Measurements from ENCODE around the gene BCDIN3D. TPM values are rescaled to one million over a fixed set of nuclear protein-coding genes. Genes with fewer than 3 reads are reported as not detected.

Gene BCDIN3D
- total and polyA plus RNA-seq, 2 donors: 4.4 to 5.8 TPM

DNA sequence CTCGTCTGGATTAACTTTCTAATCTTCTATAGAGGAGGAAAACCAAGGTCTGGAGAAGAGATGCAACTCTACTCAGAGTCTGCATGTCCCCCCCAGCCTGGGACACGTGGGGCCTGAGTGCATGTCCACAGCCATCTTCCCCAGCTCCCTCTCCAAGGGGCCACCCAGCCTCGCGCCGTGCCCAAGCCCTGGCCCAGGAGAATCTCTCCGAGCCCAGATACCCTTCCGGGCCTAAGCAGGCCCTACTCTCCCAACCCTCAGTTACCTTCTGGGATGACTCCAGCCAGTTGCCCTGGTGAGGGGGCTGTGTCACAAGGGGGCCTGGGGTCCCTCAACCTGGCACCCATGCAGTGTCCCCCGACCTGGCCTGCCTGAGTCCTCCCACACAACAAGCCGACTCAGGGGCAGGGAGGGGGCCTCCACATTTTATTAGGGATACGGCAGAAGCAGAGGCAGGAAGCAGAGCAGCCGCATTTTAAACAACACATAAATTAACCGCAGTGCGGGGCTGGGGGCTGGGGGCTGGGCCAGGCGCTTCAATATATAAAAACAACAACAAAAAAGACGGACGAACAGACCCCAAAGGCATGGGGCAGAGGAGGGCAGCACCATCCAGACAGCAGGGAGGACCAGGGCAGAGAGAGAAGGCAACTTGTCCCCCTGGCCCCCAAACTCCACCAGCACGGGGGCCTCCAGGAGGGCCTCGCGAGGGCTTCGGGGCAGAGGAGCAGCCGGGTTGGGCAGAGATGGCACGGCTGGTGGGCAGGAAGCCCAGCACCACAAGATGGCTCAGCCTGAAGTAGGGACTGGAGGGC, 52.0 kb downstream of the BCDIN3D start:
- H3K27ac ChIP-seq (ENCODE audit: low read depth): no peak overlapping the region
- H3K36me3 ChIP-seq (ENCODE audit: insufficient read depth): peaks cover 6% of the 10 kb centered on the region
- H3K4me3 ChIP-seq (ENCODE audit: low read depth, low read length): no peak overlapping the region
- no peak for DNase-seq (ENCODE audit: extremely low spot score)
- WGBS: 68% methylated on average over 22 of the region's 22 CpGs
- H3K4me1 ChIP-seq (ENCODE audit: insufficient read depth): no peaks in the 10 kb centered on the region

DNA sequence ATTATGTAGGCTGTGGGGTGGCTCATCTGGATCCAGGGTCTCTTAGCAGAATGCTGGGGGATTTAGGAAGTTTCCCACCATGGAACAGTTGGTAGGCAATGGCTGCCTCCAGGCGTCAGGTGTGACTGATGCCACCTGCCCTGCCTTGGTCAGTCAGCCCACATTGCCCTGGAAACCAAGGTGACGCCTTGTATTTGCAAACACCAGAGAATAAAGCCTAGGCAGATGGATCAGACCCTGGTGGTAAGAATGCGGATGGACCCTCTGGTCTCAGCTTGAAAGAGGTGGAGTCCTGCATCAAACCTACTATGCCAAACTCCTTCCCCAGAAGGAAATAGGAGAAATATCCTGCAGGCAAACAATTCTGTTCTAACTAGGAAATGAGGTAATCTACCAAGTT, 52.9 kb downstream of the BCDIN3D start:
- no peak for DNase-seq (ENCODE audit: extremely low spot score)
- 76% methylated on average over 3 of the region's 3 CpGs for WGBS
- Histone ChIP-seq H3K36me3 (ENCODE audit: insufficient read depth) (peaks cover 6% of the 10 kb centered on the region), H3K4me1 (ENCODE audit: insufficient read depth) (no peaks in the 10 kb centered on the region), H3K27ac (ENCODE audit: low read depth) (no peak overlapping the region), H3K4me3 (ENCODE audit: low read depth, low read length) (no peak overlapping the region)

DNA sequence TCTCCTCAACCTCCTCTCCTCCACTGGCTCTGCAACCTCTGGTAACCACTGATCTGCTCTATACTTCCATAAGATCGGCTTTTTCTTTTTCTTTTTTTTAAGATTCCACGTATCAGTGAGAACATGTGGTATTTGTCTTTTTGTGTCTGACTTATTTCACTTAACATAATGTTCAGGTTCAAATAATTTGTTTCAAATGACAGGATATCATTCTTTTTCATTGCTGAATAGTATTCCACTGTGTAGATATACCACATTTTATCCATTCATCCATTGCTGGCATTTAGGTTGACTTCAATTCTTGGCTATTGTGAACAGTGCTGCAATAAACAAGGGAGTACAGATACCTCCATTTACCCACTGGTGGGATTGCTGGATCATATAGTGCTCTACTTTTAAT, 55.2 kb downstream of the BCDIN3D start:
- no peaks in the 10 kb centered on the region for H3K4me1 ChIP-seq (ENCODE audit: insufficient read depth)
- no peak overlapping the region for H3K4me3 ChIP-seq (ENCODE audit: low read depth, low read length)
- no peak overlapping the region for H3K27ac ChIP-seq (ENCODE audit: low read depth)
- DNase-seq (ENCODE audit: extremely low spot score): no peak
- peaks cover 6% of the 10 kb centered on the region for H3K36me3 ChIP-seq (ENCODE audit: insufficient read depth)
- WGBS: 96% methylated on average over 2 of the region's 2 CpGs

Other genes with a start within 250 kb of the BCDIN3D start
- 0.16 TPM for gene FAM186B, start 237.5 kb downstream of the BCDIN3D start, total RNA-seq
- gene FAM186B, start 237.5 kb downstream of the BCDIN3D start, polyA plus RNA-seq: 0.25 TPM
- gene PRPF40B, start 219.5 kb downstream of the BCDIN3D start, total RNA-seq: 12.2 TPM
- 24.8 TPM for gene PRPF40B, start 219.5 kb downstream of the BCDIN3D start, polyA plus RNA-seq
- gene FMNL3, start 135.7 kb downstream of the BCDIN3D start, total RNA-seq: 28.9 TPM
- gene FMNL3, start 135.7 kb downstream of the BCDIN3D start, polyA plus RNA-seq: 8.1 TPM
- gene TMBIM6, start 101.5 kb downstream of the BCDIN3D start, total RNA-seq: 395 TPM
- gene TMBIM6, start 101.5 kb downstream of the BCDIN3D start, polyA plus RNA-seq: 305 TPM
- 13.3 TPM for gene NCKAP5L, start 14.7 kb downstream of the BCDIN3D start, total RNA-seq
- gene NCKAP5L, start 14.7 kb downstream of the BCDIN3D start, polyA plus RNA-seq: 14.1 TPM
- 7.4 TPM for gene FAIM2, start 60.8 kb upstream of the BCDIN3D start, total RNA-seq
- 9.1 TPM for gene FAIM2, start 60.8 kb upstream of the BCDIN3D start, polyA plus RNA-seq
- not detected for gene AQP2, start 107.6 kb upstream of the BCDIN3D start, total RNA-seq
- 0.04 TPM for gene AQP2, start 107.6 kb upstream of the BCDIN3D start, polyA plus RNA-seq
- 1.4 TPM for gene AQP5, start 118.8 kb upstream of the BCDIN3D start, total RNA-seq
- gene AQP5, start 118.8 kb upstream of the BCDIN3D start, polyA plus RNA-seq: 0.32 TPM
- gene AQP6, start 129.8 kb upstream of the BCDIN3D start, total RNA-seq: 0.26 TPM
- gene AQP6, start 129.8 kb upstream of the BCDIN3D start, polyA plus RNA-seq: 0.08 TPM
- gene RACGAP1, start 182.4 kb upstream of the BCDIN3D start, total RNA-seq: 40.0 TPM
- gene RACGAP1, start 182.4 kb upstream of the BCDIN3D start, polyA plus RNA-seq: 10.6 TPM
- 2.7 TPM for gene ASIC1, start 214.5 kb upstream of the BCDIN3D start, total RNA-seq
- 5.4 TPM for gene ASIC1, start 214.5 kb upstream of the BCDIN3D start, polyA plus RNA-seq
- gene SMARCD1, start 242.2 kb upstream of the BCDIN3D start, total RNA-seq: 30.2 TPM
- 31.2 TPM for gene SMARCD1, start 242.2 kb upstream of the BCDIN3D start, polyA plus RNA-seq